Ovary (tissue), 9 donors: ENCODE measurements around the gene UPF1. TPM values are rescaled to one million over a fixed set of nuclear protein-coding genes. Genes with fewer than 3 reads are reported as not detected.

Source experiments
- DNase-seq, 5 donors: peaks; one replicate each; pipeline ENCODE4 v3.0.0-alpha.2; 2019 to 2020
- H3K27ac ChIP-seq, 2 donors: fragments of 200-600 bp; one replicate each; pipeline versions ENCODE4 v1.5.1 to v1.8.0; 2019 to 2022
- H3K27me3 ChIP-seq: fragments of 200-600 bp; one replicate; pipeline ENCODE4 v1.8.0; 2022
- H3K36me3 ChIP-seq: fragments of 200-600 bp; sonication (generic); one replicate; pipeline ENCODE4 v1.5.1; 2019
- H3K4me1 ChIP-seq: one replicate; pipeline ENCODE4 v1.8.1; 2013; ENCODE audit warnings: mild to moderate bottlenecking, moderate library complexity; ENCODE audit not compliant: insufficient read depth
- H3K4me3 ChIP-seq: fragments of 200-600 bp; sonication (generic); one replicate; pipeline ENCODE4 v1.5.1; 2017
- H3K9me3 ChIP-seq, 2 donors: fragments of 200-600 bp in 1 of 2; sonication (generic) in 1 of 2; one replicate each; pipeline versions ENCODE4 v1.5.1 to v1.8.1; 2013 to 2019; ENCODE audit warnings: mild to moderate bottlenecking in 1 of 2, moderate library complexity in 1 of 2
- EP300 ChIP-seq: sonication (generic); formaldehyde crosslinking; IDR thresholded peaks from one replicate; pipeline ENCODE4 v1.6.1; 2017; ENCODE audit warnings: antibody characterized with exemption
- POLR2A ChIP-seq: fragments of 450-650 bp; IDR thresholded peaks from one replicate; pipeline ENCODE4 v1.6.1; 2017; ENCODE audit warnings: antibody characterized with exemption, mild to moderate bottlenecking, moderate library complexity
- WGBS, 3 donors: extraction: QIAGEN DNeasy Blood & Tissue Kit in 1 of 3; methylation state at CpG; one replicate each; pipeline versions ENCODE4 v1.1.5 to v1.1.7; 2013 to 2017; 5-methylcytosine and 5-hydroxymethylcytosine counted together
- intact Hi-C, 4 donors: fragments of 100-400 bp; cut with DNase I; formaldehyde crosslinking; loops; one replicate each; pipeline versions ENCODE4 v1.11.0 to v1.15.1; 2022 to 2023
- polyA plus RNA-seq, 2 donors: library from polyadenylated mRNA; stranded (reverse); fragments of 200-250 nt in 1 of 2; fragments of 350-450 nt in 1 of 2; fragmentation: Illumina TruSeq in 1 of 2; extraction: RNeasy Lipid Tissue Mini Kit (QIAGEN cat#74804) in 1 of 2; gene quantifications; one replicate each; pipeline ENCODE4 v1.2.3, GENCODE V29; 2013 to 2014
- total RNA-seq, 7 donors: library from RNA; depleted of rRNA in 2 of 7; stranded (reverse); fragments of >200 nt in 2 of 7; fragmentation: NEBNext Ultra II Directional in 3 of 7; extraction: Animal tissue kit (Norgen Biotek cat#: 25700) in 3 of 7; gene quantifications; one replicate each; pipeline versions ENCODE4 v1.1.0 to v1.2.4, GENCODE V29; 2016 to 2023
- TF ChIP-seq, protein P1 (sequence below), 3 donors: fragments of 450-650 bp in 2 of 3; fragments of 200-600 bp in 1 of 3; IDR thresholded peaks; one replicate each; pipeline versions ENCODE4 v1.5.1 to v1.8.0; 2016 to 2022; ENCODE audit warnings: antibody characterized with exemption in 3 of 3, mild to moderate bottlenecking in 1 of 3
- donor health status: DM: no; HTN: no; CAD: no; lungs with moderate emphysema.
- donor health status: DM: no; HTN: no; CAD: no.
- donor health status: Bipolar disorder and iron deficiency.
- donor health status: DM: yes; HTN: yes; CAD: no.
- donor health status: DM: no; HTN: no; CAD: no.
- donor health status: DM: yes; HTN: yes; CAD: no.

Gene UPF1
- total and polyA plus RNA-seq, 9 donors = 35.4 to 89.0 (median 59.7) TPM

DNA sequence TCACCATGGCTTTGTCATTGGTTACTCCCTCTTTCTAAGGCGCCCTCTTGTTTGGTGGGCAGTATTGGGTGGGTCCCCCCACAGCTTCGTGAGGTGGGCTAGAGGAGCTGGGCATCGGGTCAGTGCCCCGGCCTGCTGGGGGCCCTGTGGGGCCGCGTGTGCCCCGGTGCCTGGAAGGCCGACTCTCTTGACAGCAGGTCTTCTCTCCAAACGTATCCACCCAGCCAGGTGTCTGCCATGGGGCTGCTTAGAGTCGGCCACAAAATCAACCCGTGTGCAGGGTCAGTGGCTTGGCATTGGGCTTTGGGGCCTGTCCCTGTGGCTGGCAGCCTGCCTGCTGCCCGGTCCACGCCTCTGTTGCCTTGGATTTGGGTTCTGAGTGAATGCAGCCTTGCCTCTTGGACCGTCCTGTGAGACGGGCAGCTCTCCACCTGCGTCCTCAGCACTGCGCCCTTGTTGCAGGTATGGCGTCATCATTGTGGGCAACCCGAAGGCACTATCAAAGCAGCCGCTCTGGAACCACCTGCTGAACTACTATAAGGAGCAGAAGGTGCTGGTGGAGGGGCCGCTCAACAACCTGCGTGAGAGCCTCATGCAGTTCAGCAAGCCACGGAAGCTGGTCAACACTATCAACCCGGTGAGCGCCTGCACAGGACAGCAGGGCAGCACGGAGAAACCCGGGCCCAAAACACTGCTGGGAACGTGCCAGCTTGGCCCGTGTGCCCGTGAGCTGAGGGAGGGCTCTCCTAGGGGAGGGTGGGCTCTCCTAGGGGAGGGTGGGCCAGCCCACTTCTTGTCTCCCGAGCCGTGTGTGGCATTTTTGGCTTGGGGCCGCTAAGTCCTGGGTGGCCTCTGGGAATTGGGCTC is 31.4 kb downstream of the UPF1 start:
- H3K36me3 ChIP-seq = no peaks in the 10 kb centered on the region
- 79 to 85% (median 80%) methylated on average over 31 to 33 of the region's 33 CpGs for WGBS, 3 donors

DNA sequence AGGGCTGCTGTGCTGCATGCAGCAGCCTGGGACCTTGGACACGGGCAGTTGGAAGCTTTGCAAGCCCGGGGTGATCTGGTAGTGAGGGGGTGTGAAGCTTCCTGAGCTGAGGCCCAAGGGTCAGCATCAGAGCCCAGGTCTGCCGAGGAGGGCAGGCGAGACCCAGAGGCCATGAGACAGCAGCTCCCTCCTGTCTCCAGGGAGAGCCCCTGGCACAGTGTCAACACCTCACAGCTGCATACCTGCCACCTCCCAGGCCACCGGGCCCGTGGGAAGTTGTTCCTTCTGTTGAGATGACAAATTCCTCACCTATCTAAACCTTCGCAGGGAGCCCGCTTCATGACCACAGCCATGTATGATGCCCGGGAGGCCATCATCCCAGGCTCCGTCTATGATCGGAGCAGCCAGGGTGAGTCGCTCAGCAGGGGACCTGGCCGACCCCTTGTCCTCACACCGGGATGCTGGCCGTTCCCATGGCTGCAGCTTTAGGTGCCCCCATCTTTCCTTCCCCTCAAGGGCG is 32.1 kb downstream of the UPF1 start:
- H3K4me3 ChIP-seq = no peak overlapping the region
- intact Hi-C loops = loop anchor here in 2 of 4 donors (10.0 kb wide), 2 partner anchors 81 to 409 kb away; partner anchors contain the start of gene HOMER3 (in 1 of the 2)
- TF ChIP-seq, protein P1, sequence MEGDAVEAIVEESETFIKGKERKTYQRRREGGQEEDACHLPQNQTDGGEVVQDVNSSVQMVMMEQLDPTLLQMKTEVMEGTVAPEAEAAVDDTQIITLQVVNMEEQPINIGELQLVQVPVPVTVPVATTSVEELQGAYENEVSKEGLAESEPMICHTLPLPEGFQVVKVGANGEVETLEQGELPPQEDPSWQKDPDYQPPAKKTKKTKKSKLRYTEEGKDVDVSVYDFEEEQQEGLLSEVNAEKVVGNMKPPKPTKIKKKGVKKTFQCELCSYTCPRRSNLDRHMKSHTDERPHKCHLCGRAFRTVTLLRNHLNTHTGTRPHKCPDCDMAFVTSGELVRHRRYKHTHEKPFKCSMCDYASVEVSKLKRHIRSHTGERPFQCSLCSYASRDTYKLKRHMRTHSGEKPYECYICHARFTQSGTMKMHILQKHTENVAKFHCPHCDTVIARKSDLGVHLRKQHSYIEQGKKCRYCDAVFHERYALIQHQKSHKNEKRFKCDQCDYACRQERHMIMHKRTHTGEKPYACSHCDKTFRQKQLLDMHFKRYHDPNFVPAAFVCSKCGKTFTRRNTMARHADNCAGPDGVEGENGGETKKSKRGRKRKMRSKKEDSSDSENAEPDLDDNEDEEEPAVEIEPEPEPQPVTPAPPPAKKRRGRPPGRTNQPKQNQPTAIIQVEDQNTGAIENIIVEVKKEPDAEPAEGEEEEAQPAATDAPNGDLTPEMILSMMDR (IDR thresholded peaks at IDR 0.05) = no peak
- no peak for TF ChIP-seq POLR2A
- TF ChIP-seq EP300 = no peak
- WGBS, 3 donors = 61 to 71% (median 62%) methylated on average over 13 to 16 of the region's 16 CpGs
- peak in 1 of 5 donors; percentile 19 for DNase-seq
- no peaks in the 10 kb centered on the region for H3K9me3 ChIP-seq
- H3K36me3 ChIP-seq = no peaks in the 10 kb centered on the region
- no peak overlapping the region for H3K27ac ChIP-seq
- no peaks in the 10 kb centered on the region for H3K27me3 ChIP-seq
- no peaks in the 10 kb centered on the region for H3K4me1 ChIP-seq

More for the DNA sequence above, 31.4 kb downstream of the UPF1 start:
- no peaks in the 10 kb centered on the region for H3K4me1 ChIP-seq
- TF ChIP-seq EP300 (no peak), POLR2A (no peak)
- TF ChIP-seq, protein P1 (IDR thresholded peaks at IDR 0.05) = no peak
- peak in 1 of 5 donors; percentile 21 for DNase-seq
- H3K27me3 ChIP-seq = no peaks in the 10 kb centered on the region
- no peaks in the 10 kb centered on the region for H3K9me3 ChIP-seq
- no peak overlapping the region for H3K4me3 ChIP-seq
- H3K27ac ChIP-seq = no peak overlapping the region
- intact Hi-C loops = loop anchor here in 2 of 4 donors (10.0 kb wide), 2 partner anchors 82 to 408 kb away; partner anchors contain the start of gene HOMER3 (in 1 of the 2)

DNA sequence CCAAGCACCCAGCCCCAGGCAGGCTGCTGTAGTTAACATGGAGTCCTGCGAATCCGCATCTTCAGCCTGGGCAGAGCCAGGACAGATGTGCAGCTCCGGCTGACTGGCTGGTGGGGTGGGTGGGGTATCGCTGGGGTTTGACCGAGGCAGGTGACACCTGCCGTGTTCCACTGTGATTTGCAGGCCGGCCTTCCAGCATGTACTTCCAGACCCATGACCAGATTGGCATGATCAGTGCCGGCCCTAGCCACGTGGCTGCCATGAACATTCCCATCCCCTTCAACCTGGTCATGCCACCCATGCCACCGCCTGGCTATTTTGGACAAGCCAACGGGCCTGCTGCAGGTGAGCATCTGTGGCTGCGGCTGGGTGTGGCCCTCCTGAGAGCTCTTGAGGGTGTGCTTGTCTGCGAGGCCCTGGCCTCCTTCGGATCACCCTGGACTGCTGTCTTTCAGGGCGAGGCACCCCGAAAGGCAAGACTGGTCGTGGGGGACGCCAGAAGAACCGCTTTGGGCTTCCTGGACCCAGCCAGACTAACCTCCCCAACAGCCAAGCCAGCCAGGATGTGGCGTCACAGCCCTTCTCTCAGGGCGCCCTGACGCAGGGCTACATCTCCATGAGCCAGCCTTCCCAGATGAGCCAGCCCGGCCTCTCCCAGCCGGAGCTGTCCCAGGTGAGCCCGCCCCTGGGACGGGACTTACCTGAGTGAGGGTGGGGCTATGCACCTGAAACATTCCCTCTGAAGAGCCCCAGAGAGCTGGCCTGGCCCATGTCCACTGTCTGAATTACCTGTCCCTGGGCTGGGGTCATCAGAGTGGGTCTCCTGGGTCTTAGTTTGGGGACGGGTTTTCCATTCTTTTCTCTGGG is 33.6 kb downstream of the UPF1 start:
- H3K27me3 ChIP-seq = no peaks in the 10 kb centered on the region
- no peak overlapping the region for H3K4me3 ChIP-seq
- intact Hi-C loops = loop anchor here in 2 of 4 donors (10.0 kb wide), 2 partner anchors 79 to 411 kb away; partner anchors contain the start of gene HOMER3 (in 1 of the 2)
- DNase-seq = peak in 1 of 5 donors; percentile 19
- TF ChIP-seq POLR2A (no peak), EP300 (no peak)
- TF ChIP-seq, protein P1 (IDR thresholded peaks at IDR 0.05) = no peak
- H3K36me3 ChIP-seq = no peaks in the 10 kb centered on the region
- H3K9me3 ChIP-seq = no peaks in the 10 kb centered on the region
- H3K4me1 ChIP-seq = peaks cover 3% of the 10 kb centered on the region
- 86 to 93% (median 89%) methylated on average over 22 to 27 of the region's 27 CpGs for WGBS, 3 donors
- H3K27ac ChIP-seq = no peak overlapping the region
